ENCODE data around the gene ITFG1. TPM values are rescaled to one million over a fixed set of nuclear protein-coding genes. Genes with fewer than 3 reads are reported as not detected.

The ITFG1 gene
- total and polyA plus RNA-seq, 2 of the 8 experiments (the other 6 are each of a cell fraction or from before 2014, with no cell fraction given) = 13.8 to 22.2 TPM

DNA sequence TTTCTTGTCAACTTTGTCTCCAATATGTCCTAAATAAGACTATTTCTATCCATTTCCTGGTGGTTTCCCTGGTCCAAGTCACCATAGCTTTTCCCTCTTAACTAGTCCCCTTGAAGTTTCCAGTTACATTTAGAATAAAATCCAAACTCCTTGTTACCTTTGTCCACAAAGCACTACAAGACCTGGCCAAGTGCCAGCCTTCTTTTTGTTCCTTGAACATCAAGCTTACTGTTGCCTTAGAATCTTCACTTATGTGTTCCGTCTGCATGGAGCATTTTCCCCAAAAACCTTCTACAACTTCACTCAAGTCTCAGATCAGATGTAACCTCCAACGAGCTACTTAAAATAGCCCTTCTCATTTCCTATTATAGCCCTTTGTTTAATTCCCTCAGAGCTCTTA, 101.4 kb downstream of the ITFG1 start:
- Histone ChIP-seq H3K9ac (replicated peaks in 1 of 4; ENCODE audit: extremely low read depth in 1 of 4, low read depth in 3 of 4, low read length in 3 of 4) (no peak overlapping the region), H3K4me2 (ENCODE audit: insufficient read depth in 1 of 2, low read depth in 2 of 2, low read length in 2 of 2) (no peak overlapping the region), H2BK20ac (ENCODE audit: low read length) (no peak overlapping the region), H3K27me3 (replicated peaks in 1 of 4; ENCODE audit: control insufficient read depth in 3 of 4, extremely low read depth in 1 of 4, insufficient read depth in 3 of 4, low read length in 3 of 4) (no peaks in the 10 kb centered on the region), H3K27ac (ENCODE audit: low read depth, low read length) (no peak overlapping the region), H2BK12ac (ENCODE audit: low read depth, low read length) (no peak overlapping the region), H3K4me1 (replicated peaks in 1 of 4; ENCODE audit: control insufficient read depth in 3 of 4, insufficient read depth in 4 of 4, low read length in 3 of 4) (no peaks in the 10 kb centered on the region), H3K79me2 (ENCODE audit: control insufficient read depth in 1 of 2, insufficient read depth in 2 of 2, low read length in 2 of 2) (no peaks in the 10 kb centered on the region), H3K23ac (ENCODE audit: insufficient read length) (no peak overlapping the region), H3K9me3 (ENCODE audit: insufficient read depth in 2 of 2, low read depth in 1 of 2, low read length in 1 of 2) (no peaks in the 10 kb centered on the region), H2AK5ac (ENCODE audit: low read depth, low read length) (no peak overlapping the region), H3K36me3 (ENCODE audit: control insufficient read depth in 2 of 4, insufficient read depth in 4 of 4, low read length in 3 of 4) (no peaks in the 10 kb centered on the region), H4K20me1 (replicated peaks in 1 of 2; ENCODE audit: control insufficient read depth in 1 of 2, insufficient read depth in 2 of 2, low read length in 2 of 2) (no peaks in the 10 kb centered on the region), H2BK5ac (ENCODE audit: low read depth, low read length) (no peak overlapping the region), H2AFZ (ENCODE audit: low read length) (no peak overlapping the region), H4K5ac (ENCODE audit: insufficient read length, low read depth, low read length) (no peak overlapping the region), H3K4ac (replicated peaks; ENCODE audit: insufficient read length, low read depth, low read length) (no peak overlapping the region), H3K4me3 (ENCODE audit: extremely low read depth in 1 of 4, insufficient read depth in 2 of 4, low read depth in 3 of 4, low read length in 4 of 4) (no peak overlapping the region), H3K23me2 (ENCODE audit: low read depth, low read length) (no peaks in the 10 kb centered on the region), H3K56ac (replicated peaks; ENCODE audit: insufficient read length, low read depth, low read length) (no peak overlapping the region), H3K18ac (ENCODE audit: extremely low read depth, low read length) (no peak overlapping the region), H2BK15ac (ENCODE audit: low read length) (no peak overlapping the region), H2BK120ac (replicated peaks; ENCODE audit: low read depth, low read length) (no peak overlapping the region), H3K79me1 (ENCODE audit: low read depth, low read length) (no peaks in the 10 kb centered on the region), H3K14ac (ENCODE audit: insufficient read length) (no peak overlapping the region), H4K8ac (ENCODE audit: extremely low read depth, insufficient read depth, low read length) (no peak overlapping the region), H4K91ac (replicated peaks; ENCODE audit: insufficient read length, low read length) (no peak overlapping the region)
- TF ChIP-seq POLR2A (IDR thresholded peaks at IDR 0.05; ENCODE audit: control extremely low read depth in 1 of 2, low read depth in 2 of 2, low read length in 2 of 2) (no peak), SUZ12 (IDR thresholded peaks at IDR 0.05; ENCODE audit: low read length) (no peak), SIN3A (conservative IDR thresholded peaks at IDR 0.05 in 1 of 2, IDR thresholded peaks at IDR 0.05 in 1 of 2; ENCODE audit: low read depth in 1 of 2, low read length in 2 of 2) (no peak), SP1 (IDR thresholded peaks at IDR 0.05; ENCODE audit: low read depth, low read length) (no peak)
- DNase-seq (ENCODE audit: low read depth in 1 of 2, low spot score in 2 of 2) (no peak), FAIRE-seq (no peak)
- WGBS, 2 experiments (ENCODE audit: extremely low coverage in 1 of 2, insufficient coverage in 1 of 2, insufficient read length in 1 of 2, insufficient replicate concordance in 2 of 2, low coverage in 1 of 2, low lambda C conversion rate in 2 of 2, missing lambda C conversion rate in 1 of 2) = 98% methylated on average over 2 of the region's 2 CpGs; no CpG with 5 or more reads in 1 of the 2 experiments
- POLR2A ChIA-PET (ENCODE audit: partially characterized antibody) = no interaction called here
- CTCF ChIA-PET (ENCODE audit: partially characterized antibody) = no interaction called here

Data from H1 (cell line).